Lower lobe of right lung (tissue), 2 donors: ENCODE results near the gene PIAS1. TPM values are rescaled to one million over a fixed set of nuclear protein-coding genes. Genes with fewer than 3 reads are reported as not detected.

Experiments
- ATAC-seq, 2 donors: fragments of 200-7000 bp; cut with Tn5 transposase; one replicate each; pipeline ENCODE4 v1.9.1; 2020 to 2022; ENCODE audit warnings: mild to moderate bottlenecking in 2 of 2, moderate library complexity in 2 of 2
- DNase-seq: peaks from one replicate; pipeline ENCODE4 v3.0.0-alpha.2; 2020
- H3K27ac ChIP-seq: fragments of 200-600 bp; one replicate; pipeline ENCODE4 v1.8.0; 2022
- H3K27me3 ChIP-seq: fragments of 200-600 bp; one replicate; pipeline ENCODE4 v1.8.0; 2022; ENCODE audit warnings: low read depth
- H3K36me3 ChIP-seq: fragments of 200-600 bp; one replicate; pipeline ENCODE4 v1.8.0; 2022; ENCODE audit warnings: mild to moderate bottlenecking
- H3K4me1 ChIP-seq: fragments of 200-600 bp; one replicate; pipeline ENCODE4 v1.8.0; 2022
- H3K4me3 ChIP-seq: fragments of 200-600 bp; one replicate; pipeline ENCODE4 v1.8.0; 2022; ENCODE audit warnings: mild to moderate bottlenecking
- H3K9me3 ChIP-seq: fragments of 200-600 bp; one replicate; pipeline ENCODE4 v1.8.0; 2022
- intact Hi-C: fragments of 100-400 bp; cut with DNase I; formaldehyde crosslinking; loops from one replicate; pipeline ENCODE4 v1.11.0; 2022
- total RNA-seq: library from RNA; stranded (reverse); fragmentation: NEBNext Ultra II Directional; extraction: Animal tissue kit (Norgen Biotek cat#: 25700); gene quantifications from one replicate; pipeline ENCODE4 v1.2.1, GENCODE V29; 2021
- TF ChIP-seq, protein P1 (sequence below): fragments of 200-600 bp; IDR thresholded peaks from one replicate; pipeline ENCODE4 v1.8.0; 2022; ENCODE audit warnings: antibody characterized with exemption, mild to moderate bottlenecking
- donor health status: DM: no; HTN: yes; CAD: no; lungs with severe emphysema.

The PIAS1 gene
- total RNA-seq, 1 donor from 2014 or later: 73.1 TPM

DNA sequence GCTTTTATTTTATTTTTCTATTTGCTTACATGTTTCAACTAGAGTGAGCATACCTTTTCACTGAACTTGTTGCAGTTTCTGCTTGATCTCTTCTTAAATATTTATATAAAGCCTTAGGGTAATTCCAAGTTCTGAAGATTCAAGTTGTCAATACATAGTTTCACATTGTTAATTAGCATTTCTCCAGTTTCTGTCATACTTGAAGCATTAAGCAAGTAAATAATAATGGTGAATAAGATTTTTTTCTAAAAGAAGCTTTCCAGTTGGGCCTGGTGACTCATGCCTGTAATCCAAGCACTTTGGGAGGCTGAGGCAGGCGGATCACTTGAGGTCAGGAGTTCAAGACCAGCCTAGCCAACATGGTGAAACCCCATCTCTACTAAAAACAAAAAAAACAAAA lies 97.2 kb downstream of the PIAS1 start:
- intact Hi-C loops: no loop called here
- TF ChIP-seq, protein P1, sequence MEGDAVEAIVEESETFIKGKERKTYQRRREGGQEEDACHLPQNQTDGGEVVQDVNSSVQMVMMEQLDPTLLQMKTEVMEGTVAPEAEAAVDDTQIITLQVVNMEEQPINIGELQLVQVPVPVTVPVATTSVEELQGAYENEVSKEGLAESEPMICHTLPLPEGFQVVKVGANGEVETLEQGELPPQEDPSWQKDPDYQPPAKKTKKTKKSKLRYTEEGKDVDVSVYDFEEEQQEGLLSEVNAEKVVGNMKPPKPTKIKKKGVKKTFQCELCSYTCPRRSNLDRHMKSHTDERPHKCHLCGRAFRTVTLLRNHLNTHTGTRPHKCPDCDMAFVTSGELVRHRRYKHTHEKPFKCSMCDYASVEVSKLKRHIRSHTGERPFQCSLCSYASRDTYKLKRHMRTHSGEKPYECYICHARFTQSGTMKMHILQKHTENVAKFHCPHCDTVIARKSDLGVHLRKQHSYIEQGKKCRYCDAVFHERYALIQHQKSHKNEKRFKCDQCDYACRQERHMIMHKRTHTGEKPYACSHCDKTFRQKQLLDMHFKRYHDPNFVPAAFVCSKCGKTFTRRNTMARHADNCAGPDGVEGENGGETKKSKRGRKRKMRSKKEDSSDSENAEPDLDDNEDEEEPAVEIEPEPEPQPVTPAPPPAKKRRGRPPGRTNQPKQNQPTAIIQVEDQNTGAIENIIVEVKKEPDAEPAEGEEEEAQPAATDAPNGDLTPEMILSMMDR: no peak
- peaks cover 17% of the 10 kb centered on the region for H3K4me1 ChIP-seq
- H3K36me3 ChIP-seq: peaks cover 53% of the 10 kb centered on the region
- no peak for ATAC-seq
- H3K9me3 ChIP-seq: no peaks in the 10 kb centered on the region
- H3K4me3 ChIP-seq: no peak overlapping the region
- no peaks in the 10 kb centered on the region for H3K27me3 ChIP-seq
- H3K27ac ChIP-seq: no peak overlapping the region
- DNase-seq: no peak

DNA sequence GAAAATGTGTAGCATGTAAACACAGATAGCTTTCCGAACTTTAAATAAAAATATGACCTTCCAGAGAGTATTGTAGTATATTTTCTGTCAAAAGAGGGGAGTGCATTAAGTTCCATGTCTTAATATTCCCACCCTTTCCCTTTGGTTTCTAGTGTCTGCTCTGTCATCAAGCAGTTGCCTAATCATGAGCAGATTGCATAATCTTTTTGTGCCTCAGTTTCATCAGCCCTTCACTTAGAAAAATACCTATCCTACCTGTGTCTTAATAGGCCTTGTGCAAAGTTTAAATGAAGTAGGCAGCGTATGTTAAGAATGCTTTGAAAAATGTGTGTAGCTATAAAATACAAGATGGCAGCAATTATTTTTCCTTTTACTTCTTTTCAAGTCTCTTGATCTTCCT lies 98.2 kb downstream of the PIAS1 start:
- Histone ChIP-seq H3K27ac (no peak overlapping the region), H3K4me1 (peaks cover 17% of the 10 kb centered on the region), H3K9me3 (no peaks in the 10 kb centered on the region), H3K27me3 (no peaks in the 10 kb centered on the region), H3K4me3 (no peak overlapping the region), H3K36me3 (peaks cover 44% of the 10 kb centered on the region)
- ATAC-seq: no peak
- no peak for DNase-seq
- TF ChIP-seq, protein P1: no peak
- intact Hi-C loops: no loop called here

DNA sequence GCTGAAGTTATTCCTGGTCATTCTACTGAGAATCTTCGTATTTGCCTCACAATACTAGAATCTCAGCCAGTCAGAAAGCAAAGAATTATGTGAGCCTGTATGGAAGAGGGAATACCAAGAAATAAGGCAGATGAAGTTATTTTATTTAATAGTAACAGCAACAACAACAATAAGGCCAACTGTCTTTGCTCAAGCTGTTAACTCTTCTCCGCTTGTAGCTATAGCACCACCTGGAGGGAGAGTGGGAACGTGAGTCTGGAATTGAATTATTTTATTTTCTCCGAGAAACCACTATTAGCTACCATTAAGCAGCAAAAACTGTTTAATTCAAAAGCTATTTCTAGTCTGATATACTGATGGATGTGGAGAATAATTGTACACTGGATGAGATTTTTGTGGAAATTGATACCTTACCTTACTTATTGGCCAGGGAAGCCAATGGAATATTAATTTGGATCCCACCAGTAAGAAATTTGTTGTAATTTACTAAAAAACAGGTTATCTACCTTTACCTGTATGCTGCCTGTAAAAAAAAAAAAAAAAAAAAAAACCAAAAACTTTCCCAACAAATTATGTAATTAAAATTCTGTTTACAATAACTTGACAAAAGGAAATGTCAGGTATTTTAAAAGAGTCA lies 100.9 kb downstream of the PIAS1 start:
- no peak overlapping the region for H3K27ac ChIP-seq
- TF ChIP-seq, protein P1: peak; percentile 62
- H3K4me3 ChIP-seq: no peak overlapping the region
- H3K27me3 ChIP-seq: no peaks in the 10 kb centered on the region
- peaks cover 49% of the 10 kb centered on the region for H3K36me3 ChIP-seq
- DNase-seq (no peak), ATAC-seq (peak; percentile 58 to 75)
- H3K9me3 ChIP-seq: no peaks in the 10 kb centered on the region
- peaks cover 24% of the 10 kb centered on the region for H3K4me1 ChIP-seq
- intact Hi-C loops: no loop called here

DNA sequence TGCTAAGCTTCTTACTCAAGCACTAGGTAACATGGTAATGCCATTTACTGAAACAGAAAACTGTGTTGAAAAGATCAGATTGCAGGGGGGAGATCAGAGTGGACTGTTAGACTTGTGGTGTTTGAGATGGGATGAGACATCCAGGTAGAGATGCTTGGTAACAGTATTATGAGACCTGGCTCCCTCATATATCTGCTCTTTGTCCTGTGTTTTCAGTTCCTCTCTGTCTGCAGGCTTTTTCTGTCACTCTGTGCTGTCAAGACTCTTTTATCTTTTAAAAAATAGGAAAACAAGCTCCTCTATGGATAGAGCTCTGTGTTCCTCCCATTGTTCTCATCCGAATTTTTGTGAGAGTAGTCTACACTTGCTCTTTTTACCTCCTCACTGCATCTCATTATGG lies 103.0 kb downstream of the PIAS1 start:
- TF ChIP-seq, protein P1: no peak
- Histone ChIP-seq H3K9me3 (no peaks in the 10 kb centered on the region), H3K4me1 (peaks cover 23% of the 10 kb centered on the region), H3K4me3 (no peak overlapping the region), H3K27me3 (no peaks in the 10 kb centered on the region), H3K27ac (no peak overlapping the region), H3K36me3 (peaks cover 65% of the 10 kb centered on the region)
- ATAC-seq (no peak), DNase-seq (no peak)
- intact Hi-C loops: no loop called here

DNA sequence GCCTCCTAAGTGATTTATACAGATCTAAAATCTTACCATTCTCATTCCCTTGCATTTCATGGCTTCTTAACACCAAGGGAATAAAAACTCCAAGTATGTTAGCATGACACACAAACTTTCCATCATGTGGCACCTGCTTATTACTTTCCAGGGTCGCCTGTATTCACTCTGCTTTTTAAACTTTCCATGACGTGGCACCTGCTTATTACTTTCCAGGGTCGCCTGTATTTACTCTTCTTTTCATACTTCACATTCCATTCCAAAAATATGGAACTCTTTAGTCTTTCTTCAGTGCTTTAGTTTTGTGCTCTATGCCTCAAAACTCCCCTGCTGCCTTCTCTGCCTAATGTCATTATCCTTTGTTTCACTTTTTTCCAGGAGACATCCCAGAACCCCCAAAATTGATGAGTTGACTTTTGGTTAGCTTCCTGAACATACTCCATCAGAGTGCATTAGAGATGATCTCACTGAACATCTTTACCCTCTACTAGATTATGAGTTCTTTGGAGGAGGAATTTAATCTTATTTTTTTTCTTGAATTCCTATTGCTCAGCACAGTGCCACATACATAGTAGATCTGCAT lies 104.0 kb downstream of the PIAS1 start:
- TF ChIP-seq, protein P1: no peak
- H3K27me3 ChIP-seq: no peaks in the 10 kb centered on the region
- H3K27ac ChIP-seq: no peak overlapping the region
- H3K4me3 ChIP-seq: no peak overlapping the region
- H3K4me1 ChIP-seq: peaks cover 17% of the 10 kb centered on the region
- DNase-seq (no peak), ATAC-seq (peak; percentile 19 to 44)
- no peaks in the 10 kb centered on the region for H3K9me3 ChIP-seq
- peaks cover 65% of the 10 kb centered on the region for H3K36me3 ChIP-seq
- intact Hi-C loops: no loop called here
